ENCODE data around the gene B4GALNT2.

Gene B4GALNT2

DNA sequence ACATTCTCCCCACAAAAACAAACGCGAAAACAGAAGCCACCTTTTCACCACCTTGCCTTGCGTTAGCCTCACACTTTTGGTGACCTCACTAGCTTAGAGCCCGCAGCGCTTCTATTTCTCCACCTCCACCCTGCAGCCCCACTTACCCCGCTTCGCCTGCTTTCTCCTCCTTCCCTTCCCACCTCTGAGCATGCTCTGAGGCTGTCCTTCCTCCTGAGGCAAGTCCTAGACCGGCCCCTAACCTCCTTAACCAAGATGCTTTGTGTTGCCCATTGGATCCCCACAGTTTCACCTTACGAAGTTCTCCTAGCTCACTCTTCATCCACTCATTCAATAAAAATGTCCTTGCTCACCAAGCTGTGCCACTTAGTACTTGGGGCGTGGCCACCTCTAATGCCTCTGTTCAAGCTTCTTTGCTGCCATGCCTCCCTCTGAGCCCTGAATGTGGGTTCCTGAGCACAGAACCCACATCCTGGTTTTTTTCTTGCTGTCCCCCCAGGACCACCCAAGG, 76.5 kb downstream of the B4GALNT2 start:
- H3K27me3 ChIP-seq (replicated peaks in 2 of 5; ENCODE audit: control insufficient read depth in 4 of 5, insufficient read depth in 5 of 5, low read length in 4 of 5), result no peaks in the 10 kb centered on the region
- no peak overlapping the region for H3K4me3 ChIP-seq (ENCODE audit: control insufficient read depth in 1 of 7, extremely low read depth in 1 of 7, insufficient read depth in 4 of 7, low read depth in 2 of 7, low read length in 6 of 7)
- H3K9me3 ChIP-seq (ENCODE audit: control extremely low read depth in 1 of 5, control insufficient read depth in 4 of 5, insufficient read depth in 2 of 5, low read depth in 1 of 5, low read length in 4 of 5), result no peaks in the 10 kb centered on the region
- 96% methylated on average over 9 of the region's 10 CpGs for WGBS (ENCODE audit: insufficient coverage)
- no peak overlapping the region for H3K27ac ChIP-seq (ENCODE audit: insufficient read depth in 1 of 2, low read depth in 1 of 2, low read length in 2 of 2, poor library complexity in 1 of 2, severe bottlenecking in 2 of 2)
- H3K4me1 ChIP-seq (ENCODE audit: control extremely low read depth in 1 of 4, control insufficient read depth in 4 of 4, insufficient read depth in 4 of 4, low read length in 3 of 4), result peaks cover 5 to 54% (median 17%) of the 10 kb centered on the region in 4 experiments
- POLR2A ChIA-PET, result no interaction called here
- no peak for DNase-seq
- CTCF ChIA-PET, result interaction anchor here (0.6 to 1.9 kb wide), 10 partner anchors 9 to 290 kb away, joined by 3 to 6 read pairs (median 4); no protein-coding TSS in a partner anchor
- H3K36me3 ChIP-seq (ENCODE audit: control insufficient read depth in 4 of 4, insufficient read depth in 4 of 4, low read length in 3 of 4), result no peaks in the 10 kb centered on the region

DNA sequence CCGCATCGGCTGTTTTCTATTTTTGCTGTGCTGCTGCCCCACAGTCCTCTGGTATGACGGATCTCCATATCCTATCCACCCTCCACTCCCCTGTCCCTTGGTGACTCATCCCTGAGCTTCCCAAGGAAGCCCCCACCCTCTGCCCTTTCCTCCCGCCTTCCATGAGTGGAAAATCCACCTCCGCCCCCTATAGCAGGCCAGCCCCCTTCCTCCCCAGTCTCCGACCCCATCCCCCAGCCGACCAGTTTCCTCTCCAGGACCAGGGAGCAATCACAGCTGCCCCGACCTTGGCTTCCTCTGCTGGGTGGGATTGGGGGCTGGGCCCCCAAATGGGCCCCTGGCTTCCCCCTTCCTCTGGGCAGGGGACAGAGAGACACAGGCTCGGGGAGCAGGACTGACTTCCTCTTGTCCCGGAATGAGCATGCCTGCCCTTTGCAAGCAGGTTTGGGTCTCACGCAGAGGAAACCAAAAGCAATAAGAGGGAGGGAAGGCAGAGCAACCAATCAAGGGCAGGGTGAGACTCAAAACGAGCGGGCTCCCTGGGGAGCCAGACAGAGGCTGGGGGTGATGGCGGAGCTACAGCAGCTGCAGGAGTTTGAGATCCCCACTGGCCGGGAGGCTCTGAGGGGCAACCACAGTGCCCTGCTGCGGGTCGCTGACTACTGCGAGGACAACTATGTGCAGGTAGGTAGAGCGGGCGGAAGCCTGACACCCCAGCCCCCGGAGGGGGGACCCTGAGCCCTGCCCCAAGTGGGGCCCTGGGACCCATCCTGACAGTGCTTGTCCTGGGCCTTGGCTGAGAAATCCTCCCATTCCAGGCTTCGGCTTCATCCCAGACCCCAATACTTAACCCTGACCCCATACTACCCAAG, 77.8 kb downstream of the B4GALNT2 start, which contains the start of the genes ABI3 and GNGT2:
TSS of gene ABI3 (plus strand) at position 550 of the 872 bp plus-strand sequence. CDS start at position 568, 18 bp downstream.
TSS of gene GNGT2 (minus strand) at position 417 of the 872 bp plus-strand sequence. CDS start 3,152 bp downstream, outside the sequence.
- no peak within 1 kb of the TSS for H3K27ac ChIP-seq (ENCODE audit: insufficient read depth in 1 of 2, low read depth in 1 of 2, low read length in 2 of 2, poor library complexity in 1 of 2, severe bottlenecking in 2 of 2)
- H3K4me1 ChIP-seq (ENCODE audit: control extremely low read depth in 1 of 4, control insufficient read depth in 4 of 4, insufficient read depth in 4 of 4, low read length in 3 of 4), result peaks cover 5 to 65% (median 17%) of the 10 kb centered on the region in 4 experiments
- WGBS (ENCODE audit: insufficient coverage), result 49% methylated on average over 16 of the region's 22 CpGs
- H3K9me3 ChIP-seq (ENCODE audit: control extremely low read depth in 1 of 5, control insufficient read depth in 4 of 5, insufficient read depth in 2 of 5, low read depth in 1 of 5, low read length in 4 of 5), result no peaks in the 10 kb centered on the region
- peak in 2 of 3 donors; percentile 61 to 62 for DNase-seq
- H3K4me3 ChIP-seq (ENCODE audit: control insufficient read depth in 1 of 7, extremely low read depth in 1 of 7, insufficient read depth in 4 of 7, low read depth in 2 of 7, low read length in 6 of 7), result peak within 1 kb of the TSS in 6 of 7 experiments; percentile 11 to 72 (median 35)
- no peaks in the 10 kb centered on the region for H3K27me3 ChIP-seq (replicated peaks in 2 of 5; ENCODE audit: control insufficient read depth in 4 of 5, insufficient read depth in 5 of 5, low read length in 4 of 5)
- POLR2A ChIA-PET, result interaction anchor here (0.8 kb wide), 1 partner anchor 17 kb away, joined by 4 read pairs; no protein-coding TSS in a partner anchor
- H3K36me3 ChIP-seq (ENCODE audit: control insufficient read depth in 4 of 4, insufficient read depth in 4 of 4, low read length in 3 of 4), result peaks cover 0 to 3% (median 0%) of the 10 kb centered on the region in 4 experiments
- CTCF ChIA-PET, result interaction anchor here (1.4 to 1.9 kb wide), 2 partner anchors 17 to 30 kb away, joined by 5 to 6 read pairs; no protein-coding TSS in a partner anchor

DNA sequence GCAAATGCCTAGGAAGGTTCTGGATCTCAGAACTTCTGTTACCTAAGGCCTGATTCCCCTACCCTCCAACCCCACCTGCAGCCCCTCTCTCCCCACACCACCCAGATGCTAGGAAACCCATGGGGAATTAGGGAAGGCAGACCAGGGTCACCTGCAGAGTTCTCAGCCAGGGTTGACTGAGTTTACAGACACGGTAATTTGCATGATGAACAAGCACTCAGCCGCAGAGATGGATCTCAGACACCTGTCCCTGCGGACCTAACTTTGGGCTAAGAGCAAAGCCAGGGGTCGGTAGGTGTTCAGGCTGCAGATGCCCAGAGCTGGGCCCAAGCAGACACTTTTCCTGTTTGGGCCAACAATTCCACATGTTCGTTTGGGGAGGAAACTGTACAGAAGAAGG, 80.8 kb downstream of the B4GALNT2 start:
- Histone ChIP-seq H3K27ac (ENCODE audit: insufficient read depth in 1 of 2, low read depth in 1 of 2, low read length in 2 of 2, poor library complexity in 1 of 2, severe bottlenecking in 2 of 2) (no peak overlapping the region), H3K36me3 (ENCODE audit: control insufficient read depth in 4 of 4, insufficient read depth in 4 of 4, low read length in 3 of 4) (peaks cover 0 to 8% (median 0%) of the 10 kb centered on the region in 4 experiments), H3K9me3 (ENCODE audit: control extremely low read depth in 1 of 5, control insufficient read depth in 4 of 5, insufficient read depth in 2 of 5, low read depth in 1 of 5, low read length in 4 of 5) (no peaks in the 10 kb centered on the region), H3K27me3 (replicated peaks in 2 of 5; ENCODE audit: control insufficient read depth in 4 of 5, insufficient read depth in 5 of 5, low read length in 4 of 5) (no peaks in the 10 kb centered on the region), H3K4me3 (ENCODE audit: control insufficient read depth in 1 of 7, extremely low read depth in 1 of 7, insufficient read depth in 4 of 7, low read depth in 2 of 7, low read length in 6 of 7) (no peak overlapping the region), H3K4me1 (ENCODE audit: control extremely low read depth in 1 of 4, control insufficient read depth in 4 of 4, insufficient read depth in 4 of 4, low read length in 3 of 4) (peaks cover 9 to 94% (median 41%) of the 10 kb centered on the region in 4 experiments)
- POLR2A ChIA-PET, result no interaction called here
- 80% methylated on average over 5 of the region's 5 CpGs for WGBS (ENCODE audit: insufficient coverage)
- DNase-seq, result no peak
- CTCF ChIA-PET, result interaction anchor here (1.0 to 1.7 kb wide), 5 partner anchors 8 to 26 kb away, joined by 3 to 7 read pairs (median 5); no protein-coding TSS in a partner anchor

DNA sequence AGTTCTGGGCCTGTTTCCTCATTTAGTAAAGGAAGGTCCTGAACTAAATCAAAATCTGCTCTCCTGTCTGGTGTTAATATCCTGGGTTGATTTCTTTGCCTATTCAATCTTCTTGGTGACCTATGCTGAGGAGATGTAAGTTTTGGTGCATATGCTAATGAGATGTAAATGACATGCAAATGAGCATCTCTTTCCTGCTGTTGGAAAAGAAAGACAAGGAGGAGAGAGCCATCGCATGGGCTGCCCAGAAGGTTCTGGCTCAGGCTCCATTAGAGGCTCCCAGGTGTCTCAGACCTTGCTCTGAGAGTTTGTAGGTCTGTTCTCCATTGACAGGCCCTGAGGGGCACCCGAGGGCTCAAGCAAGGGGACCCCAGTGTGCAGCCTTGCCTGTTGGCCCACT, 81.3 kb downstream of the B4GALNT2 start:
- Histone ChIP-seq H3K4me3 (ENCODE audit: control insufficient read depth in 1 of 7, extremely low read depth in 1 of 7, insufficient read depth in 4 of 7, low read depth in 2 of 7, low read length in 6 of 7) (no peak overlapping the region), H3K36me3 (ENCODE audit: control insufficient read depth in 4 of 4, insufficient read depth in 4 of 4, low read length in 3 of 4) (peaks cover 0 to 8% (median 0%) of the 10 kb centered on the region in 4 experiments), H3K9me3 (ENCODE audit: control extremely low read depth in 1 of 5, control insufficient read depth in 4 of 5, insufficient read depth in 2 of 5, low read depth in 1 of 5, low read length in 4 of 5) (no peaks in the 10 kb centered on the region), H3K4me1 (ENCODE audit: control extremely low read depth in 1 of 4, control insufficient read depth in 4 of 4, insufficient read depth in 4 of 4, low read length in 3 of 4) (peaks cover 9 to 94% (median 44%) of the 10 kb centered on the region in 4 experiments), H3K27me3 (replicated peaks in 2 of 5; ENCODE audit: control insufficient read depth in 4 of 5, insufficient read depth in 5 of 5, low read length in 4 of 5) (no peaks in the 10 kb centered on the region), H3K27ac (ENCODE audit: insufficient read depth in 1 of 2, low read depth in 1 of 2, low read length in 2 of 2, poor library complexity in 1 of 2, severe bottlenecking in 2 of 2) (no peak overlapping the region)
- ChIA-PET POLR2A (no interaction called here), CTCF (interaction anchor here (1.2 kb wide), 1 partner anchor 26 kb away, joined by 3 read pairs; no protein-coding TSS in a partner anchor)
- WGBS (ENCODE audit: insufficient coverage), result 100% methylated on average over 2 of the region's 2 CpGs
- no peak for DNase-seq

DNA sequence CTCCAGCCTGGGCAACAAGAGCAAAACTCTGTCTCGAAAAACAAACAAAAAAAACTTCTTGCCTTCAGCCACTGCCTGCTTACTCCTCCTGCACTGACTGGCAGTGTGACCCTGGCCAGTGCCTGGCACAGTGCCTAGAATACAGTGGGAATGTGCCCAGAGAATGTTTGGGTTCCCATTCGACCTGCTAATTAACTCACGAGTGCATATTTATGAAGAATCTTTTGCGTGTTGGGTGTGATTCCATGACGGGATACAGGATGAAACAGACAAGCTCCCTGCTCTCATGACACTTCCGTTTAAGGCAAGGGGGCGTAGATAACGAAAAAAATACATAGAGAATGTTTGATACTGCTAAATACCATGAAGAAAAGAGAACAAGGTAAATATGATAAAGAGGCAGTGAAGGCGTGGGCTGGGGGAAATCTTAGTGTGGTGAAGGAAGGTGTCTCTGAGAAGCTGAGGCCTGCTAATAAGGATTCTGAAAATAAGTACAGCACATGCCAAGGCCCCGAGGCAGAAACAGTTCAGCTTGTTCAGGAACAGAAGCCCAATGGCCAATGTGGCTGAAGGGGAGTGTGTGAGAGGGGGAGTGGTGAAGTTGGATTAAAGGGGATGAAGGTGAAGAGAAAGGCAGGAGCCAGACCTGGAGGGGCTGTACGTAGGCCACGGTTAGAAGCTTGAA, 82.2 kb downstream of the B4GALNT2 start:
- WGBS (ENCODE audit: insufficient coverage), result 91% methylated on average over 8 of the region's 12 CpGs
- no peak overlapping the region for H3K27ac ChIP-seq (ENCODE audit: insufficient read depth in 1 of 2, low read depth in 1 of 2, low read length in 2 of 2, poor library complexity in 1 of 2, severe bottlenecking in 2 of 2)
- no peak for DNase-seq
- POLR2A ChIA-PET, result no interaction called here
- no peak overlapping the region for H3K4me3 ChIP-seq (ENCODE audit: control insufficient read depth in 1 of 7, extremely low read depth in 1 of 7, insufficient read depth in 4 of 7, low read depth in 2 of 7, low read length in 6 of 7)
- H3K36me3 ChIP-seq (ENCODE audit: control insufficient read depth in 4 of 4, insufficient read depth in 4 of 4, low read length in 3 of 4), result peaks cover 0 to 8% (median 0%) of the 10 kb centered on the region in 4 experiments
- H3K9me3 ChIP-seq (ENCODE audit: control extremely low read depth in 1 of 5, control insufficient read depth in 4 of 5, insufficient read depth in 2 of 5, low read depth in 1 of 5, low read length in 4 of 5), result no peaks in the 10 kb centered on the region
- H3K4me1 ChIP-seq (ENCODE audit: control extremely low read depth in 1 of 4, control insufficient read depth in 4 of 4, insufficient read depth in 4 of 4, low read length in 3 of 4), result peaks cover 7 to 94% (median 46%) of the 10 kb centered on the region in 4 experiments
- CTCF ChIA-PET, result interaction anchor here (0.7 to 2.0 kb wide), 4 partner anchors 10 to 76 kb away, joined by 3 to 8 read pairs (median 4); no protein-coding TSS in a partner anchor
- H3K27me3 ChIP-seq (replicated peaks in 2 of 5; ENCODE audit: control insufficient read depth in 4 of 5, insufficient read depth in 5 of 5, low read length in 4 of 5), result no peaks in the 10 kb centered on the region

DNA sequence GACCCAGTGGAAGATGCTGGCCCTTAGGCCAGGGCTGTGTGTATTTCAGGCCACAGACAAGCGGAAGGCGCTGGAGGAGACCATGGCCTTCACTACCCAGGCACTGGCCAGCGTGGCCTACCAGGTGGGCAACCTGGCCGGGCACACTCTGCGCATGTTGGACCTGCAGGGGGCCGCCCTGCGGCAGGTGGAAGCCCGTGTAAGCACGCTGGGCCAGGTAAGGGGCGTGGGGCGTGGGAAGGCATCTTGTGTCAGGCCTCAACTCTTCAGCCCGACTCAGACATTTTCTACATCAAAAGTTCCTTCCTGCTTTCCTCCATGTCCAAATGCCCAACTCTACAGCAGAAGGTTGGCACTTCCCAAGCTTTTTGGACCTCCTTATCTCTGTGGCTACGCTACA, 83.9 kb downstream of the B4GALNT2 start:
- WGBS (ENCODE audit: insufficient coverage), result 87% methylated on average over 12 of the region's 13 CpGs
- ChIA-PET CTCF (interaction anchor here (1.4 to 2.7 kb wide), 3 partner anchors 8 to 11 kb away, joined by 6 to 9 read pairs (median 8); no protein-coding TSS in a partner anchor), POLR2A (no interaction called here)
- Histone ChIP-seq H3K36me3 (ENCODE audit: control insufficient read depth in 4 of 4, insufficient read depth in 4 of 4, low read length in 3 of 4) (peaks cover 0 to 16% (median 0%) of the 10 kb centered on the region in 4 experiments), H3K4me3 (ENCODE audit: control insufficient read depth in 1 of 7, extremely low read depth in 1 of 7, insufficient read depth in 4 of 7, low read depth in 2 of 7, low read length in 6 of 7) (peak overlapping the region in 1 of 7 experiments; percentile 20), H3K27ac (ENCODE audit: insufficient read depth in 1 of 2, low read depth in 1 of 2, low read length in 2 of 2, poor library complexity in 1 of 2, severe bottlenecking in 2 of 2) (no peak overlapping the region), H3K27me3 (replicated peaks in 2 of 5; ENCODE audit: control insufficient read depth in 4 of 5, insufficient read depth in 5 of 5, low read length in 4 of 5) (no peaks in the 10 kb centered on the region), H3K4me1 (ENCODE audit: control extremely low read depth in 1 of 4, control insufficient read depth in 4 of 4, insufficient read depth in 4 of 4, low read length in 3 of 4) (peaks cover 5 to 83% (median 36%) of the 10 kb centered on the region in 4 experiments), H3K9me3 (ENCODE audit: control extremely low read depth in 1 of 5, control insufficient read depth in 4 of 5, insufficient read depth in 2 of 5, low read depth in 1 of 5, low read length in 4 of 5) (no peaks in the 10 kb centered on the region)
- DNase-seq, result no peak
